Mesenchymal stem cell (in vitro differentiated cells and primary cell): ENCODE results near the gene FAAH.

Experiments
- DNase-seq: peaks from one replicate; pipeline ENCODE4 v3.0.0-alpha.2; 2013
- H2AFZ ChIP-seq: one replicate; pipeline ENCODE4 v1.6.1; 2013; ENCODE audit warnings: low read depth, mild to moderate bottlenecking, control low read depth, inconsistent platforms, low read length, moderate library complexity
- H2AK5ac ChIP-seq: 2 replicates; pipeline ENCODE4 v1.6.1; 2013; ENCODE audit warnings: low read length, moderate library complexity, mild to moderate bottlenecking, inconsistent platforms; ENCODE audit not compliant: severe bottlenecking
- H2BK120ac ChIP-seq: one replicate; pipeline ENCODE4 v1.6.1; 2013; ENCODE audit warnings: low read depth, mild to moderate bottlenecking, inconsistent platforms, low read length, moderate library complexity
- H2BK12ac ChIP-seq, 2 experiments: one replicate each; pipeline ENCODE4 v1.6.1; 2013; ENCODE audit warnings: inconsistent platforms in 2 of 2, low read length in 2 of 2, mild to moderate bottlenecking in 2 of 2, moderate library complexity in 2 of 2, control low read depth in 1 of 2
- H2BK15ac ChIP-seq: one replicate; pipeline ENCODE4 v1.6.1; 2013; ENCODE audit warnings: mild to moderate bottlenecking, low read depth, inconsistent platforms; ENCODE audit not compliant: poor library complexity, severe bottlenecking
- H2BK5ac ChIP-seq: 2 replicates; pipeline ENCODE4 v1.6.1; 2013; ENCODE audit warnings: low read depth, mild to moderate bottlenecking, low read length, control low read depth, inconsistent platforms; ENCODE audit not compliant: poor library complexity, severe bottlenecking
- H3K14ac ChIP-seq, 2 experiments: one replicate each; pipeline ENCODE4 v1.6.1; 2013; ENCODE audit warnings: inconsistent platforms in 2 of 2, low read length in 2 of 2, control low read depth in 1 of 2, mild to moderate bottlenecking in 1 of 2, moderate library complexity in 1 of 2
- H3K18ac ChIP-seq, 2 experiments: one replicate each; pipeline ENCODE4 v1.6.1; 2013; ENCODE audit warnings: inconsistent platforms in 2 of 2, low read length in 2 of 2, control low read depth in 1 of 2, low read depth in 1 of 2, mild to moderate bottlenecking in 1 of 2
- H3K23ac ChIP-seq, 2 experiments: one replicate each; pipeline ENCODE4 v1.6.1; 2013; ENCODE audit warnings: inconsistent platforms in 2 of 2, low read length in 2 of 2, mild to moderate bottlenecking in 2 of 2, moderate library complexity in 2 of 2, control low read depth in 1 of 2
- H3K27ac ChIP-seq: 2 replicates; pipeline ENCODE4 v1.5.1; 2013; ENCODE audit warnings: mild to moderate bottlenecking, moderate library complexity, low read length, control low read depth, inconsistent platforms; ENCODE audit not compliant: poor library complexity, severe bottlenecking
- H3K27me3 ChIP-seq, 2 experiments: 2 replicates each; pipeline versions ENCODE4 v1.6.1 to v1.7.0; 2013; ENCODE audit warnings: low read length in 2 of 2, mild to moderate bottlenecking in 2 of 2, moderate library complexity in 2 of 2, control low read depth in 1 of 2, inconsistent platforms in 1 of 2; ENCODE audit not compliant: control insufficient read depth in 1 of 2, insufficient read depth in 1 of 2
- H3K36me3 ChIP-seq, 2 experiments: 2 replicates each; pipeline versions ENCODE4 v1.6.1 to v1.7.0; 2013; ENCODE audit warnings: low read length in 2 of 2, control low read depth in 1 of 2, inconsistent platforms in 1 of 2, low read depth in 1 of 2, mild to moderate bottlenecking in 1 of 2; ENCODE audit not compliant: insufficient read depth in 2 of 2, control insufficient read depth in 1 of 2
- H3K4ac ChIP-seq, 2 experiments: one replicate each; pipeline ENCODE4 v1.6.1; 2013; ENCODE audit warnings: inconsistent platforms in 2 of 2, low read length in 2 of 2, mild to moderate bottlenecking in 2 of 2, moderate library complexity in 2 of 2, control low read depth in 1 of 2, low read depth in 1 of 2
- H3K4me1 ChIP-seq: 2 replicates; pipeline ENCODE4 v1.6.1; 2013; ENCODE audit warnings: low read depth, low read length, control low read depth; ENCODE audit not compliant: control insufficient read depth, insufficient read depth
- H3K4me2 ChIP-seq: 2 replicates; pipeline ENCODE4 v1.6.1; 2013; ENCODE audit warnings: low read length, mild to moderate bottlenecking, inconsistent platforms; ENCODE audit not compliant: poor library complexity, severe bottlenecking
- H3K4me3 ChIP-seq, 2 experiments: 2 replicates each; pipeline versions ENCODE4 v1.5.1 to v1.7.0; 2013; ENCODE audit warnings: low read length in 2 of 2, mild to moderate bottlenecking in 2 of 2, control low read depth in 1 of 2, low read depth in 1 of 2; ENCODE audit not compliant: insufficient read depth in 1 of 2
- H3K79me1 ChIP-seq: replicated peaks from 2 replicates; pipeline ENCODE4 v1.6.1; 2013; ENCODE audit warnings: mild to moderate bottlenecking, control low read depth, low read length, inconsistent platforms; ENCODE audit not compliant: poor library complexity, severe bottlenecking
- H3K9ac ChIP-seq: 2 replicates; pipeline ENCODE4 v1.7.0; 2013; ENCODE audit warnings: mild to moderate bottlenecking, low read length, moderate library complexity
- H3K9me3 ChIP-seq: 2 replicates; pipeline ENCODE4 v1.7.0; 2013; ENCODE audit warnings: mild to moderate bottlenecking, low read length; ENCODE audit not compliant: control insufficient read depth
- H4K8ac ChIP-seq: one replicate; pipeline ENCODE4 v1.6.1; 2013; ENCODE audit warnings: inconsistent platforms, mild to moderate bottlenecking, low read length, moderate library complexity
- H4K91ac ChIP-seq: one replicate; pipeline ENCODE4 v1.6.1; 2013; ENCODE audit warnings: mild to moderate bottlenecking, low read length, inconsistent platforms
- WGBS: methylation state at CpG from one replicate; pipeline ENCODE4 v1.1.7; 2013; ENCODE audit warnings: mixed read lengths; 5-methylcytosine and 5-hydroxymethylcytosine counted together

FAAH gene

GRCh38 chr1:46438346-46438745 is 44.2 kb downstream of the FAAH start:
- H2BK15ac ChIP-seq = no peak overlapping the region
- no peak overlapping the region for H3K4ac ChIP-seq
- H3K4me3 ChIP-seq = no peak overlapping the region
- no peak overlapping the region for H4K8ac ChIP-seq
- H2BK12ac ChIP-seq = no peak overlapping the region
- H3K36me3 ChIP-seq = no peaks in the 10 kb centered on the region
- DNase-seq = no peak
- H3K27me3 ChIP-seq = peaks cover 46 to 59% of the 10 kb centered on the region in 2 experiments
- H3K79me1 ChIP-seq = no peaks in the 10 kb centered on the region
- no peak overlapping the region for H2BK5ac ChIP-seq
- H3K14ac ChIP-seq = no peak overlapping the region
- no peak overlapping the region for H2AK5ac ChIP-seq
- H4K91ac ChIP-seq = no peak overlapping the region
- no peak overlapping the region for H3K18ac ChIP-seq
- no peak overlapping the region for H2AFZ ChIP-seq
- no peak overlapping the region for H3K27ac ChIP-seq
- no peak overlapping the region for H3K23ac ChIP-seq
- H2BK120ac ChIP-seq = no peak overlapping the region
- no peaks in the 10 kb centered on the region for H3K9me3 ChIP-seq
- H3K4me2 ChIP-seq = no peak overlapping the region
- H3K4me1 ChIP-seq = peaks cover 3% of the 10 kb centered on the region
- 81% methylated on average over 6 of the region's 6 CpGs for WGBS
- H3K9ac ChIP-seq = no peak overlapping the region

GRCh38 chr1:46440478-46440877 is 46.4 kb downstream of the FAAH start:
- H3K18ac ChIP-seq = no peak overlapping the region
- no peak overlapping the region for H2AK5ac ChIP-seq
- H2BK15ac ChIP-seq = no peak overlapping the region
- no peaks in the 10 kb centered on the region for H3K36me3 ChIP-seq
- H2BK120ac ChIP-seq = no peak overlapping the region
- H3K4me1 ChIP-seq = peaks cover 3% of the 10 kb centered on the region
- no peak overlapping the region for H2BK12ac ChIP-seq
- no peak overlapping the region for H3K4me3 ChIP-seq
- H3K27ac ChIP-seq = no peak overlapping the region
- H3K9me3 ChIP-seq = no peaks in the 10 kb centered on the region
- no peak overlapping the region for H3K4me2 ChIP-seq
- no peak overlapping the region for H4K8ac ChIP-seq
- no peak for DNase-seq
- H2BK5ac ChIP-seq = no peak overlapping the region
- H2AFZ ChIP-seq = no peak overlapping the region
- H3K79me1 ChIP-seq = no peaks in the 10 kb centered on the region
- peaks cover 43 to 54% of the 10 kb centered on the region in 2 experiments for H3K27me3 ChIP-seq
- no peak overlapping the region for H3K4ac ChIP-seq
- WGBS = 71% methylated on average over 2 of the region's 2 CpGs
- no peak overlapping the region for H3K9ac ChIP-seq
- no peak overlapping the region for H3K23ac ChIP-seq
- H3K14ac ChIP-seq = no peak overlapping the region
- H4K91ac ChIP-seq = no peak overlapping the region

- Histone ChIP-seq H3K79me1 (no peaks in the 10 kb centered on the region), H2AK5ac (no peak overlapping the region), H3K36me3 (no peaks in the 10 kb centered on the region), H2BK120ac (no peak overlapping the region), H3K23ac (no peak overlapping the region), H3K9me3 (no peaks in the 10 kb centered on the region), H3K4me1 (peaks cover 3% of the 10 kb centered on the region), H3K4me3 (peak overlapping the region; percentile 43 to 79), H2AFZ (peak overlapping the region; percentile 76), H4K91ac (no peak overlapping the region), H2BK5ac (no peak overlapping the region), H3K18ac (no peak overlapping the region), H2BK15ac (no peak overlapping the region), H4K8ac (no peak overlapping the region), H3K4ac (no peak overlapping the region), H3K4me2 (peak overlapping the region; percentile 76), H3K14ac (no peak overlapping the region), H3K27ac (no peak overlapping the region), H2BK12ac (no peak overlapping the region), H3K9ac (peak overlapping the region; percentile 77), H3K27me3 (peaks cover 46 to 53% of the 10 kb centered on the region in 2 experiments)
- peak; percentile 76 for DNase-seq
- 10% methylated on average over 25 of the region's 25 CpGs for WGBS
Measured at GRCh38 chr1:46442317-46443161, 48.4 kb downstream of the FAAH start.

GRCh38 chr1:46444466-46444865 is 50.3 kb downstream of the FAAH start:
- no peak overlapping the region for H2BK120ac ChIP-seq
- no peak overlapping the region for H3K23ac ChIP-seq
- no peak overlapping the region for H3K9ac ChIP-seq
- H3K27me3 ChIP-seq = peaks cover 55 to 58% of the 10 kb centered on the region in 2 experiments
- H3K14ac ChIP-seq = no peak overlapping the region
- H3K4me2 ChIP-seq = no peak overlapping the region
- H2BK12ac ChIP-seq = no peak overlapping the region
- H3K36me3 ChIP-seq = no peaks in the 10 kb centered on the region
- no peak for DNase-seq
- no peak overlapping the region for H3K4ac ChIP-seq
- 19% methylated on average over 2 of the region's 3 CpGs for WGBS
- H2AFZ ChIP-seq = no peak overlapping the region
- peaks cover 13% of the 10 kb centered on the region for H3K4me1 ChIP-seq
- no peak overlapping the region for H2BK15ac ChIP-seq
- H3K4me3 ChIP-seq = no peak overlapping the region
- no peak overlapping the region for H2AK5ac ChIP-seq
- no peak overlapping the region for H4K8ac ChIP-seq
- no peaks in the 10 kb centered on the region for H3K9me3 ChIP-seq
- no peak overlapping the region for H3K27ac ChIP-seq
- H3K79me1 ChIP-seq = no peaks in the 10 kb centered on the region
- H3K18ac ChIP-seq = no peak overlapping the region
- no peak overlapping the region for H2BK5ac ChIP-seq
- no peak overlapping the region for H4K91ac ChIP-seq
